Esophagus (tissue), 2 donors: ENCODE data around the gene TCF23. TPM values are rescaled to one million over a fixed set of nuclear protein-coding genes. Genes with fewer than 3 reads are reported as not detected.
"Not testable (repeated sequence)": the region's sequence is repeated elsewhere in the genome, so short reads cannot be mapped to it uniquely, and the experiment has no call there.

ENCODE experiments used
- H3K27ac ChIP-seq, 2 donors: one replicate each; pipeline ENCODE4 v1.5.1; 2013; ENCODE audit warnings: low read depth in 2 of 2, mild to moderate bottlenecking in 2 of 2, inconsistent platforms in 1 of 2, low read length in 1 of 2, moderate library complexity in 1 of 2
- H3K27me3 ChIP-seq, 2 donors: one replicate each; pipeline ENCODE4 v1.6.1; 2013; ENCODE audit warnings: low read length in 2 of 2, control low read depth in 1 of 2, mild to moderate bottlenecking in 1 of 2; ENCODE audit not compliant: insufficient read depth in 2 of 2, control insufficient read depth in 1 of 2
- H3K36me3 ChIP-seq, 2 donors: one replicate each; pipeline ENCODE4 v1.6.1; 2013; ENCODE audit warnings: low read length in 1 of 2; ENCODE audit not compliant: control insufficient read depth in 2 of 2, insufficient read depth in 2 of 2
- H3K4me1 ChIP-seq, 2 donors: one replicate each; pipeline ENCODE4 v1.6.1; 2013; ENCODE audit warnings: low read length in 1 of 2; ENCODE audit not compliant: control insufficient read depth in 2 of 2, insufficient read depth in 2 of 2
- H3K4me3 ChIP-seq, 2 donors: one replicate each; pipeline ENCODE4 v1.5.1; 2013; ENCODE audit warnings: low read length in 2 of 2, mild to moderate bottlenecking in 2 of 2, low read depth in 1 of 2, moderate library complexity in 1 of 2
- H3K9me3 ChIP-seq, 2 donors: one replicate each; pipeline ENCODE4 v1.6.1; 2013; ENCODE audit warnings: mild to moderate bottlenecking in 2 of 2, low read depth in 1 of 2, low read length in 1 of 2, moderate library complexity in 1 of 2; ENCODE audit not compliant: control insufficient read depth in 2 of 2, insufficient read depth in 1 of 2
- WGBS, 2 donors: extraction: QIAGEN DNeasy Blood & Tissue Kit; methylation state at CpG; one replicate each; pipeline ENCODE4 v1.1.7; 2013; 5-methylcytosine and 5-hydroxymethylcytosine counted together
- polyA plus RNA-seq, 2 donors: library from polyadenylated mRNA; stranded (reverse); fragments of 200-250 nt; gene quantifications; one replicate each; pipeline ENCODE4 v1.2.3, GENCODE V29; 2013
- donor health status: healthy with polysubstance abuse.
- donor health status: Bipolar disorder and iron deficiency.

The TCF23 gene
- polyA plus RNA-seq: under 1 TPM in 1 of 2 donors, not detected in 1; 0.02 TPM

DNA sequence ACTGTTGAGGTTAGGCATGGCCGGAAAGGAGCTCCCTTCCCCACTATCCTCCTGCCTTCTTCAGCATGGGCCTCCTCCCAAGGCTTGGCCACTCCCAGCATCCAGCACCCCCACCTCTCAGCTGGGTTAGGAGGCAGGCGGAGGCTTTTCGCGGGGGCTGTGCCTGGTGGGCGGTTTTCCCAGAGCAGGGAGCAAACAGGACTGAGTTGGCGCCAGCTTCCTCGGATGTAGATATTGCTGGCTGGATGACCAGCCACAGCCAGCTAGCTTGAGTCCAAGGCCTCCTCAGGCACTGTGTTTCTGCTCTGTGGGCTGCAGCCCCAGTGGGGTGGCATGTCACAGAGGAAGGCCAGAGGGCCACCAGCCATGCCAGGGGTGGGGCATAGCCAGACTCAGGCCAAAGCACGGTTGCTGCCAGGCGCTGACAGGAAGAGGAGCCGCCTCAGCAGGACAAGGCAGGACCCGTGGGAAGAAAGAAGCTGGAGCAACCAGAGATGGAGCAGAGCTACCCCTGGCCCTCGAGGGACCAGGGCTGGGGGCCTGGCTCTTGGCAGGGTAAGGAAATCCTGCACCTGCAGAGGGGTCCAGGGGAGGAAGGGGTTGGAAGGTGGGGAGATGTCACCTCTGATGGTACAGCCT, at the start of gene TCF23:
TCF23 (plus strand) TSS at position 204 of the 639 bp plus-strand sequence; CDS start at position 334, 130 bp downstream.
- no peak within 1 kb of the TSS for H3K4me3 ChIP-seq
- no peaks in the 10 kb centered on the region for H3K9me3 ChIP-seq
- WGBS, 2 donors: 66 to 73% methylated on average over 12 of the region's 12 CpGs
- H3K27me3 ChIP-seq: no peaks in the 10 kb centered on the region
- H3K36me3 ChIP-seq: no peaks in the 10 kb centered on the region
- no peak within 1 kb of the TSS for H3K27ac ChIP-seq
- no peaks in the 10 kb centered on the region for H3K4me1 ChIP-seq

DNA sequence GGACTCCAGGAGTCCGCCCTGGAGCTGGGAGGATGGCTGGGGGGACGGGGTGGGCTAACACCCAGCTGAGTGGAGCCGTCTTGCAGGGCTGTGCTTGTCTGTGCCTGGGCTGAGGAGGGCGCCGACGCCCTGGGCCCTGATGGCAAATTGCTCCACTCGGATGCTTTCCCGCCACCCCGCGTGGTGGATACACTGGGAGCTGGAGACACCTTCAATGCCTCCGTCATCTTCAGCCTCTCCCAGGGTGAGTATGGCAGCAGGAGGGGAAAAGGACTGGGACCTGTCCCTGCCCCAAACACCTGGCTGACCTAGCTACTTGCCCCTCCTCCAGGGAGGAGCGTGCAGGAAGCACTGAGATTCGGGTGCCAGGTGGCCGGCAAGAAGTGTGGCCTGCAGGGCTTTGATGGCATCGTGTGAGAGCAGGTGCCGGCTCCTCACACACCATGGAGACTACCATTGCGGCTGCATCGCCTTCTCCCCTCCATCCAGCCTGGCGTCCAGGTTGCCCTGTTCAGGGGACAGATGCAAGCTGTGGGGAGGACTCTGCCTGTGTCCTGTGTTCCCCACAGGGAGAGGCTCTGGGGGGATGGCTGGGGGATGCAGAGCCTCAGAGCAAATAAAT, 49.4 kb upstream of the TCF23 start:
- Histone ChIP-seq H3K36me3 (peaks cover 0 to 2% of the 10 kb centered on the region in 2 donors), H3K4me3 (no peak overlapping the region), H3K4me1 (peaks cover 0 to 10% of the 10 kb centered on the region in 2 donors), H3K27me3 (no peaks in the 10 kb centered on the region), H3K27ac (no peak overlapping the region), H3K9me3 (no peaks in the 10 kb centered on the region)
- WGBS, 2 donors: 90 to 95% methylated on average over 19 of the region's 19 CpGs

DNA sequence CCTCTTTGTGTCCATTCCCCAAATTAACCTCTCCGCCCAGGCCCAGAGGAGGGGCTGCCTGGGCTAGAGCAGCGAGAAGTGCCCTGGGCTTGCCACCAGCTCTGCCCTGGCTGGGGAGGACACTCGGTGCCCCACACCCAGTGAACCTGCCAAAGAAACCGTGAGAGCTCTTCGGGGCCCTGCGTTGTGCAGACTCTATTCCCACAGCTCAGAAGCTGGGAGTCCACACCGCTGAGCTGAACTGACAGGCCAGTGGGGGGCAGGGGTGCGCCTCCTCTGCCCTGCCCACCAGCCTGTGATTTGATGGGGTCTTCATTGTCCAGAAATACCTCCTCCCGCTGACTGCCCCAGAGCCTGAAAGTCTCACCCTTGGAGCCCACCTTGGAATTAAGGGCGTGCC, 48.8 kb upstream of the TCF23 start:
- Histone ChIP-seq H3K9me3 (no peaks in the 10 kb centered on the region), H3K27ac (no peak overlapping the region), H3K4me1 (peaks cover 0 to 10% of the 10 kb centered on the region in 2 donors), H3K4me3 (no peak overlapping the region), H3K27me3 (no peaks in the 10 kb centered on the region), H3K36me3 (peaks cover 0 to 2% of the 10 kb centered on the region in 2 donors)
- 84 to 85% methylated on average over 10 of the region's 10 CpGs for WGBS, 2 donors

DNA sequence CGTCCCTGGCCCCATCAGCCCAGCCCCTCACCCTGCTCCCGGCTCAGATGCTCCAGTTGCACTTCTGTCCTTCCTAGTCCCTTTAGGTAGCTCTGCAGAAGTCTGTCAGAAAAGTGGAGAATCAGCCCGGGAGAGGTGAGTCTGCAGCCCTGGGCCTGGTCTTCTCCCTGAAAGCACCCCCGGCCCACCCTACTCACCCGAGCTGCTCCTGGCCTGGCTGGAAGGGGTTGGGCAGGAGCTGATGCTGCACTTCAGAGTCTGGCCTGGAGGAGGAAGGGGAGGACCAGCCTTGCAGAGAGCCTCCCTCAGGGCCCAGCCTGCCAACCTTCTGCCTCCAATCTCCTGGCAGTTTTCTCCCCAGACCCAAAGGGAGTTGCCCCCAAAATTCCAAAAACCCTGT, 46.5 kb upstream of the TCF23 start:
- Histone ChIP-seq H3K27ac (no peak overlapping the region), H3K9me3 (no peaks in the 10 kb centered on the region), H3K4me3 (no peak overlapping the region), H3K36me3 (peaks cover 0 to 2% of the 10 kb centered on the region in 2 donors), H3K4me1 (no peaks in the 10 kb centered on the region), H3K27me3 (no peaks in the 10 kb centered on the region)
- WGBS, 2 donors: 77 to 84% methylated on average over 5 of the region's 5 CpGs

DNA sequence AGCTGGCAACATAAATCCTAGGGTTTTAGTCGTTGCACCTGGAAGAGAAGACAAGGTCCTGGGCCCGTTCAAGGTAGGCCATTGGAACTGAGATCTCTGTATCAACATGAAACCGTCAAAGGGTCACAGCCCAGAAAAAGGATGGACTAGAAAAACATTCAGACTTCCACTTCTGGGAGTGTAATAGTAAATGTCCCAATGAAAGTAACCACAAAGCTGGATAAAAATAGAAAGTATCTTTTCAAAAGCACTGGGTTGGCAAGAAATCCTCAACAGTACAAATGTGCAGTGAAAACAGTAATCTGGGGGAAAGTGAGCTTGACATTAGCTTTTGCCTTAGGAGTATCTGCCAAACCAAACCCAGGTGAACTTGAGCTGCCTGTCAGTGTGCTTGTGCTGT, 42.8 kb upstream of the TCF23 start:
- 61 to 67% methylated on average over 3 of the region's 3 CpGs for WGBS, 2 donors
- H3K27ac ChIP-seq: no peak overlapping the region
- H3K4me3 ChIP-seq: no peak overlapping the region
- no peaks in the 10 kb centered on the region for H3K27me3 ChIP-seq
- no peaks in the 10 kb centered on the region for H3K36me3 ChIP-seq
- no peaks in the 10 kb centered on the region for H3K4me1 ChIP-seq
- no peaks in the 10 kb centered on the region for H3K9me3 ChIP-seq

DNA sequence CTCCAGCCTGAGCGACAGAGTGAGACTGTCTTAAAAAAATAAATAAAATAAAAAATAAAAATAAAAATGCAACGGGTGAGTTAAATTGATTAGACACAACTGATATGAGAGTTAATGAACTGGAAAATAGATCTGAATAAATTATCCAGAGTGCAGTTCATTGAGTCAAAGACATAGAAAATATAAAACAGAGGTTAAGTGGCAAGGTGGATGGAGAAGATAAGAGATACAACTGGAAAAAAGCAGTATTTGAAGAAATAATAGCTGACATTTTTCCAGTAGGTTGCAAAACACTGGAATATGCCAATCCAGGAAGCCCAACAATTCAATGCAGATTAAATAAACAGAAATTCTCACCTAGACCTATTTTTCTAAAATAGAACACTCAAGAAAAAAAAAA, 40.6 kb upstream of the TCF23 start:
- Histone ChIP-seq H3K4me3 (no peak overlapping the region), H3K27ac (no peak overlapping the region), H3K4me1 (no peaks in the 10 kb centered on the region), H3K9me3 (no peaks in the 10 kb centered on the region), H3K36me3 (no peaks in the 10 kb centered on the region), H3K27me3 (no peaks in the 10 kb centered on the region)
- 81 to 88% methylated on average over 2 of the region's 2 CpGs for WGBS, 2 donors

DNA sequence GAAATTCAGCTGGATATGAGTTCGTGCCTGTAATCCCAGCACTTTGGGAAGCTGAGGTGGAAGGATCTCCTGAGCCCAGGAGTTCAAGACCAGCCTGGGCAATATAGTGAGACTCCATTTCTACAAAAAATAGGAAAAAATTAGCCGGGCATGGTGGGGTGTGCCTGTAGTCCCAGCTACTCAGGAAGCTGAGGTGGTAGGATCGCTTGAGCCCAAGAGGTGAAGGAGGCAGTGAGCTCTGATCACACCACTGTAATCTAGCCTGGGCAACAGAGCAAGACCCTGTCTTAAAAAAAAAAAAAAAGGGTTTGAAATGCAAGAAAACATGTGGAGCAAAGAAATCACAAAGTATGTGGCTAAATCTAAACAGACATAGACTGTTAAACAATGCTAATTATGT, 39.7 kb upstream of the TCF23 start:
- Histone ChIP-seq H3K9me3 (no peaks in the 10 kb centered on the region), H3K27ac (no peak overlapping the region), H3K4me1 (no peaks in the 10 kb centered on the region), H3K36me3 (no peaks in the 10 kb centered on the region), H3K27me3 (no peaks in the 10 kb centered on the region), H3K4me3 (no peak overlapping the region)
- WGBS, 2 donors: 93% methylated on average over 3 of the region's 3 CpGs

GRCh38 chr2:27110603-27111352, 38.0 kb upstream of the TCF23 start:
- not testable (repeated sequence) for H3K36me3 ChIP-seq, H3K4me1 ChIP-seq, H3K4me3 ChIP-seq, H3K27ac ChIP-seq, H3K9me3 ChIP-seq, H3K27me3 ChIP-seq
- WGBS, 2 donors: 87% methylated on average over 24 of the region's 24 CpGs

- not testable (repeated sequence) for H3K4me1 ChIP-seq, H3K27me3 ChIP-seq, H3K4me3 ChIP-seq, H3K9me3 ChIP-seq, H3K27ac ChIP-seq, H3K36me3 ChIP-seq
- 94% methylated on average over 42 to 49 of the region's 49 CpGs for WGBS, 2 donors
Measured at GRCh38 chr2:27111392-27112078, 37.3 kb upstream of the TCF23 start.
